Measurements from ENCODE around the gene MTCL3.
A peak's percentile ranks its signal among the peaks of the same experiment; 100 is the strongest.

MTCL3 gene

GRCh38 chr6:127516662-127517273 lies 2.4 kb downstream of the MTCL3 start:
- DNase-seq (peak in 1 of 2 donors; percentile 28), ATAC-seq (peak; percentile 62)
- intact Hi-C loops (cut with DNase I, micrococcal nuclease), result loop anchor here in 1 of 2 donors (5.0 kb wide), 1 partner anchor 49 kb away; no protein-coding TSS in a partner anchor

- intact Hi-C loops (cut with DNase I, micrococcal nuclease), result loop anchor here in 1 of 2 donors (5.0 kb wide), 1 partner anchor 49 kb away; no protein-coding TSS in a partner anchor
Measured at GRCh38 chr6:127515794-127516661, 3.1 kb downstream of the MTCL3 start.

GRCh38 chr6:127515234-127515793 lies 3.8 kb downstream of the MTCL3 start:
- ATAC-seq (peak; percentile 32), DNase-seq (no peak)
- intact Hi-C loops (cut with DNase I, micrococcal nuclease), result loop anchor here in 1 of 2 donors (5.0 kb wide), 1 partner anchor 48 kb away; no protein-coding TSS in a partner anchor

More at GRCh38 chr6:127515794-127516661, 3.1 kb downstream of the MTCL3 start:
- DNase-seq (peak; percentile 37 to 53), ATAC-seq (peak; percentile 64)

GRCh38 chr6:127514773-127515227 lies 4.3 kb downstream of the MTCL3 start:
- ATAC-seq (no peak), DNase-seq (peak in 1 of 2 donors; percentile 16)
- intact Hi-C loops (cut with DNase I, micrococcal nuclease), result loop anchor here in 1 of 2 donors (5.0 kb wide), 1 partner anchor 47 kb away; no protein-coding TSS in a partner anchor

- peak in 1 of 2 donors; percentile 7 for DNase-seq
- intact Hi-C loops (cut with DNase I, micrococcal nuclease), result no loop called here
- no peak for ATAC-seq
Measured at GRCh38 chr6:127514179-127514772, 4.9 kb downstream of the MTCL3 start.

GRCh38 chr6:127513425-127513824 lies 5.7 kb downstream of the MTCL3 start:
- intact Hi-C loops (cut with DNase I, micrococcal nuclease), result no loop called here
- DNase-seq (no peak), ATAC-seq (no peak)

GRCh38 chr6:127510876-127511275 lies 8.3 kb downstream of the MTCL3 start:
- ATAC-seq (no peak), DNase-seq (no peak)
- intact Hi-C loops (cut with DNase I, micrococcal nuclease), result no loop called here

- ATAC-seq (no peak), DNase-seq (no peak)
- intact Hi-C loops (cut with DNase I, micrococcal nuclease), result no loop called here
Measured at GRCh38 chr6:127506894-127507293, 12.2 kb downstream of the MTCL3 start.

- intact Hi-C loops (cut with DNase I, micrococcal nuclease), result no loop called here
- DNase-seq (no peak), ATAC-seq (no peak)
Measured at GRCh38 chr6:127503022-127503421, 16.1 kb downstream of the MTCL3 start.

- no peak for ATAC-seq
- intact Hi-C loops (cut with DNase I, micrococcal nuclease), result no loop called here
Measured at GRCh38 chr6:127497410-127497809, 21.7 kb downstream of the MTCL3 start.

GRCh38 chr6:127496471-127496870 lies 22.7 kb downstream of the MTCL3 start:
- intact Hi-C loops (cut with DNase I, micrococcal nuclease), result no loop called here

More at GRCh38 chr6:127497410-127497809, 21.7 kb downstream of the MTCL3 start:
- DNase-seq, result no peak

GRCh38 chr6:127494240-127494767 lies 24.8 kb downstream of the MTCL3 start:
- intact Hi-C loops (cut with DNase I, micrococcal nuclease), result no loop called here
- ATAC-seq, result no peak

More at GRCh38 chr6:127496471-127496870, 22.7 kb downstream of the MTCL3 start:
- no peak for ATAC-seq
- DNase-seq, result no peak

GRCh38 chr6:127489248-127489647 lies 29.9 kb downstream of the MTCL3 start:
- ATAC-seq (no peak), DNase-seq (no peak)
- intact Hi-C loops (cut with DNase I, micrococcal nuclease), result no loop called here

More at GRCh38 chr6:127494240-127494767, 24.8 kb downstream of the MTCL3 start:
- no peak for DNase-seq

- intact Hi-C loops (cut with DNase I, micrococcal nuclease), result no loop called here
- DNase-seq (no peak), ATAC-seq (no peak)
Measured at GRCh38 chr6:127486934-127487333, 32.2 kb downstream of the MTCL3 start.

GRCh38 chr6:127484212-127484863 lies 34.8 kb downstream of the MTCL3 start:
- no peak for DNase-seq
- intact Hi-C loops (cut with DNase I, micrococcal nuclease), result no loop called here

GRCh38 chr6:127483399-127484055 lies 35.6 kb downstream of the MTCL3 start:
- ATAC-seq (no peak), DNase-seq (no peak)
- intact Hi-C loops (cut with DNase I, micrococcal nuclease), result no loop called here

More at GRCh38 chr6:127484212-127484863, 34.8 kb downstream of the MTCL3 start:
- ATAC-seq, result peak; percentile 82

GRCh38 chr6:127482325-127482724 lies 36.8 kb downstream of the MTCL3 start:
- intact Hi-C loops (cut with DNase I, micrococcal nuclease), result no loop called here
- ATAC-seq, result no peak
- DNase-seq, result no peak

GRCh38 chr6:127481628-127482027 lies 37.5 kb downstream of the MTCL3 start:
- DNase-seq (no peak), ATAC-seq (no peak)
- intact Hi-C loops (cut with DNase I, micrococcal nuclease), result no loop called here
